NCI-H2081 (cell line): ENCODE results near the gene PLK5.
"Not testable (repeated sequence)": the region's sequence is repeated elsewhere in the genome, so short reads cannot be mapped to it uniquely, and the experiment has no call there.

ENCODE experiments used
- DNase-seq, 2 experiments: peaks; one replicate each; lab custom pipeline; 2025; lab: John Stamatoyannopoulos, UW

Gene PLK5

GRCh38 chr19:1525343-1525742 lies 1.5 kb downstream of the PLK5 start:
- DNase-seq: no peak

GRCh38 chr19:1526066-1526778 lies 2.3 kb downstream of the PLK5 start:
- no peak for DNase-seq

GRCh38 chr19:1526979-1527649 lies 3.2 kb downstream of the PLK5 start:
- DNase-seq: no peak

DNA sequence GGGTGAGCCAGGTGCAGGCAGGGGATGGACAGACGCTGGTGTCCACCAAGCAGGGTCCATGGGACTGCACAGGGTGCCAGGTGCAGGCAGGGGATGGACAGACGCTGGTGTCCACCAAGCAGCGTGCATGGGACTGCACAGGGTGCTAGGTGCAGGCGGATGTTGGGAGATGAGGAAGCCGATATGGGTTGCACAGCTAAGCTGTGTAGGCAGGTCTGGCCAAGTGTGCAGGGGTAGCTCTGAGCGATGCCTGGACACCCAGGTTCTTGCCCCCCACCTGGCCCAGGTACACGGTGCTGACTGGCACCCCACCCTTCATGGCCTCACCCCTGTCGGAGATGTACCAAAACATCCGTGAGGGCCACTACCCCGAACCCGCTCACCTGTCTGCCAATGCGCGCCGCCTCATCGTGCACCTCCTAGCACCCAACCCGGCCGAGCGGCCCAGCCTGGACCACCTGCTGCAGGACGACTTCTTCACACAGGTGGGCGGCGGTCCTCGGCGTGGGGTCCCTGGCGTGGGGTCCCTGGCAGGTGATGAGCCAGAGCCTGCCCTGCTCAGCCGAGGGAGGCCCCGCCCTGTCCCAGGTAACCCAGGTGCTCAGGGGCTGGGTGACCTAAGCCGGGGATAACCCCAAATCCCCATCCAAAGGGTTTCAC lies 3.9 kb downstream of the PLK5 start:
- DNase-seq: no peak

- no peak for DNase-seq
Measured at GRCh38 chr19:1528596-1529429, 4.9 kb downstream of the PLK5 start.

DNA sequence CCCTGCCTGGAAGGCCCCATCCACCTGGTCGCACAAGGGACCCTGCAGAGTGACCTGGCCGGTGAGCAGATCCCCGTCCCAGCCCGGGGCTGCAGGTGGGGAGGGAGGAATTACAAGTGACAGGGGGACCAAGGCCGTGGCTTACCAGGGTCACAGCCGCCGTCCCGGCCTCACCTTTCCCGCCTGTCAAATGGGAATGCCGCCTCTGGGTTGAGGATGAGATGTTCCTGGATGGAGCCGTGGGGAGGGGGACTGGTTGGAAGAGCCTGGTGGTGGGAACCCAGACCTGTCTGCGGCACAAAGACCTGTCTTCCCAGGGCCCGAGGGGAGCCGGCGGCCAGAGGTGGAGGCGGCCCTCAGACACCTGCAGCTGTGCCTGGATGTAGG lies 5.5 kb downstream of the PLK5 start:
- DNase-seq: no peak

DNA sequence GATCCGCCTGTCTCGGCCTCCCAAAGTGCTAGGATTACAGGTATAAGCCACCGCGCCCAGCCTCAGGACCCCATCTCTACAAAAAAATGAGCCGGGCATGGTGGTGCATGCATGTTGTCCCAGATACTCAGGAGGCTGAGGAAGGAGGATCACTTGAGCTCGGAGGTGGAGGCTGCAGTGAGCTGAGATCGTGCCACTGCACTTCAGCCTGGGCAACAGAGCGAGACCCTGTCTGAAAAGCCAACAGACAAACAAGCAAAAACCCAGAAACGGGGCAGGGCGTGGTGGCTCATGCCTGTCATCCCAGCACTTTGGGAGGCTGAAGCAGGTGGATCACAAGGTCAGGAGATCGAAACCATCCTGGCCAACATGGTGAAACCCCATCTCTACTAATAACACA lies 7.0 kb downstream of the PLK5 start:
- not testable (repeated sequence) for DNase-seq

DNA sequence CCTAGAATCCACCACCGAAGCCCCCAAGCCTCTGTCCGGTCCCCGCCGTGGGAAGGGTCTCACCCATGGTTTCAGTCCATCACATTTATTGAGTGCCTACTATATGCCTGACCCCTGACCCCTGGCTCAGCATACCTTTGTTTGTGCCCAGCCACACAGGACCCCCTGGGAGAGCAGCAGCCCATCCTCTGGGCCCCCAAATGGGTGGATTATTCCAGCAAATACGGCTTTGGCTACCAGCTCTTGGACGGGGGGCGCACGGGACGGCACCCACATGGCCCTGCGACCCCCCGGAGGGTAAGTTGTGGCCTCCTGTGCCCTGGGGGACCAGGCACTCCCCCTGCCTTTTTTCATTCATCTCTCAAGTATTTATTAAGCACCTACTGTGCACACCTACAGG lies 7.7 kb downstream of the PLK5 start:
- DNase-seq: no peak

- DNase-seq: no peak
Measured at GRCh38 chr19:1532003-1532402, 8.1 kb downstream of the PLK5 start.

DNA sequence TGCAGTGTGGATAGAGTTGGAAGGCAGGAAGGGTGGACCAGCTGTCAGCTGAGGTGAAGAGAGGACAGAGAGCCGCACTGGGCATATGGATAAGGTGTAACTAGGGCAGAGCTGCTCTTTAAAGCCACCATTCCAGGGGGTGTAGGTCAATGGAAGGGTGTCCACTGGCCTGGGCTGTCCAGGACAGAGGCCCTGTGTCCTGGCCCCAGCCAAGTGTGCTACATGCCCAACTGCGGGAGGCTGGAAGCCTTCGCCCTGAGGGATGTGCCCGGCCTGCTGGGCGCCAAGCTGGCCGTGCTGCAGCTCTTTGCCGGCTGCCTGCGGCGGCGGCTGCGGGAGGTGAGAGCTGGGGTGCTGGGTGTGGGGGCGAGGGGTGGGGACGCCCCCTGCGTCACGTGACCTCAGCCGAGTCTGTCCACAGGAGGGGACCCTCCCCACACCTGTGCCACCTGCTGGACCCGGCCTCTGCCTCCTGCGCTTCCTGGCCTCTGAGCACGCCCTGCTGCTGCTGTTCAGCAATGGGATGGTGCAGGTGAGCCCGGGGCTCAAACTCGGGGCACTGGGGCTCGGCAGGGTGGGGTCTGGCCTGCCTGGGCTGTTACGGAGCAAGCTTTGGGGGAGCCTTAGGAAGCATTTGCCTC lies 9.8 kb downstream of the PLK5 start:
- DNase-seq: no peak

- DNase-seq: no peak
Measured at GRCh38 chr19:1534972-1535371, 11.1 kb downstream of the PLK5 start.

DNA sequence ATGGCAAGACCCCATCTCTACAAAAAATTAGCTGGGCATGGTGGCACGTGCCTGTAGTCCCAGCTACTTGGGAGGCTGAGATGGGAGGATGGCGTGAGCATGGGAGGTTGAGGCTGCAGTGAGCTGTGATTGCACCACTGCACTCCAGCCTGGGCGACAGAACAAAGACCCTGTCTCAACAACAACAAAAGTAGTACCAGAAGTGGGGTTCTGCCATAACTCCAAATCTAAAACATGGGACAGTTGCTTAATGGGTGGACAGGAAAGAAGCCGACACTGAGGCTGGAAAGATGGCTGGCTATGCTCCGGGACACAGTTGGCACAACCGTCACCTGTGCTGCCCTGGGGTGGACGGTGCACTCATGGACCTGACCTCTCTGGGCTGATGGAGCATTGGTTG lies 11.8 kb downstream of the PLK5 start:
- not testable (repeated sequence) for DNase-seq

DNA sequence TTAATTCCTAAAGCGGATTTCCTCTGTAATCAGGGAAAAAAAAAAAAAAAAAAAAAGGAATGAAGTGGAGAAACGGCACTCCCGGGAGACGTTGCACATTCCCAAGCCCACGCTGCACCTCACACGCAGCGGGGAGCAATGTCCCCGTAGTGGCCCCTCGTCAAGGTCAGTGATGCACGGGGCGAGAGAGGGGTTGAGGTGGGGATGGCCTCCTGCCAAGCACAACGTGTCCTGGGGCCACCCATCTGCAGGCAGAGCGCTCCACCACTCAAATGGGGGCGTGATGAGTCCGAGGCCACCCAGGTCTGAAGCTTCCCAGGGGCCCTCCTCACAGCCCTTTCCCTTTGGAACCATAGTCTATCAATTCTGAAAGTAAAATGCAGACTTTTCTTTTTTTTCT lies 15.1 kb downstream of the PLK5 start:
- no peak for DNase-seq

DNA sequence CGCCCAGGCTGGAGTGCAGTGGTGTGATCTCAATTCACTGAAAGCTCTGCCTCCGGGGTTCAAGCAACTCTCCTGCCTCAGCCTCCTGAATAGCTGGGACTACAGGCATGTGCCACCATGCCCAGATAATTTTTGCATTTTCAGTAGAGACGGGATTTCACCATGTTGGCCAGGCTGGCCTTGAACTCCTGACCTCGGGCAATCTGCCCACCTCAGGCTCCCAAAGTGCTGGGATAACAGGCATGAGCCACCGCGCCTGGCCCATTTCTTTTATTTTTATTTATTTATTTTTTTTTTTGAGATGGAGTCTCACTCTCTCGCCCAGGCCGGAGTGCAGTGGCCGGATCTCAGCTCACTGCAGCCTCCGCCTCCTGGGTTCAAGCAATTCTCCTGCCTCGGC lies 15.9 kb downstream of the PLK5 start:
- not testable (repeated sequence) for DNase-seq

DNA sequence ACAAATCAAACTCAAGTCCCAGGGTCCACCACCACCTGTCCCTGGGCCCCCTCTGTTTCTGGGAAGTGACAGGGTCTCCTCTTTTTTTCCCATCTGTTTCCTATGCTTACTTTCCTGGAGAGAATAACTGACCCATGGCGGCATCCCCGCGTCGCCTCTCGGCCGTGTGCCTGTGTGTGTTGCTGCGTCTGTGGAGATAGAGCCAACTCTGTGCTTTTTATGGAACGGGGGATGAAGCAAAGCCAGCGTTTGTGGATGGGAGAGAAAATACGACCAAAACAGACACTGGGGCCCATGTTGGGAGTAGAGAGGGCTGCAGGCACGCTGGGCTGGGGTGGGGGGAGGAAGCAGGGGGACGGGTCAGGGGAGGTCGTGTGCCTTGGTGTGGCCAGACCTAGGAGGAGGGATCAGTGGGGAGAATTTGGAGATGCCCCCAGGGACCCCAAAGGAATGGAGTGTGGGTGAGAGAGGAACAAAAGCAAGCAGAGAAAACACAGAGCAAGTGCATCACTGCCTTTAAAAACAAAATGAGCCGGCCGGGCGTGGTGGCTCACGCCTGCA lies 16.6 kb downstream of the PLK5 start:
- no peak for DNase-seq

DNA sequence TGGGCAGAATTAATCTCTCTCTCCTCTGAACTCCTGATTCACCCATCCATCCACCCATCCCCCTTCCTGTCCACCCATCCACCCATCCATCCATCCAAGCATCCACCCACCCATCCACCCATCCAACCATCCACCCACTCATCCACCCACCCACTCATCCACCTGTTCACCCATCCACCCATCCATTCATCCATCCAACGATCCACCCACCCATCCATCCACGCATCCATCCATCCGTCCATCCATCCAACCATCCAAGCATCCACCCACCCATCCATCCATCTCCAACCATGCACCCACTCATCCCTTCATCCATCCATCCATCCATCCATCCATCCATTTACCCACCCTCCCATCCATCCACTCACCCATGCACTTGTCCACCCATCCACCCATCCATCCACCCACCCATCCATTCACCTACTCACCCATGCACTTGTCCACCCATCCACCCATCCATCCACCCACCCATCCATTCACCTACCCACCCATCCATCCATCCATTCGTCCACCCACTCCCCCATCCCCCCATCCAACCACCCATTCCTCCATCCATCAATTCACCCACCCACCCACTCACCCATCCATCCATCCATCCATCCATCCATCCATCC lies 25.6 kb downstream of the PLK5 start:
- DNase-seq: no peak

GRCh38 chr19:1551068-1552040 lies 27.5 kb downstream of the PLK5 start:
- DNase-seq: no peak

DNA sequence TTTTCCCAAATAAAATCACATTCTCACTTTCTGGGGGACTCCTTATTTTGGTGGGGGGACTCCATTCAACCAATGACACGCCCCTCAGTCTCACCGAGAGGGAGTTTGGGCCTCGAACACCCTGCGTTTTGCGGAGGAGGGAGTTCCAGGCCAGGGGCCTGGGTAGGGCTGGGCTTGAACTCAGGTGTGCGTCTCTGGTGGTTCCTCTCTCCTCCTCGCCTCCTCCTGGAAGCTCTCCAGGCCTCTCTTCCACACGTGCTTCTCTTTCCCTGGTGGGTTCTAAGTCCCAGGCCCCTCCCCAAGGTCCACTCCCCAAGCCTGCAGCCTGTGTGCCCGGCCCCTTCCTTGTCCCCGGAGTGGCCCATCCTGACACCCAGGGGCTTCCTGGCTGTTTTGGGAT lies 29.5 kb downstream of the PLK5 start:
- DNase-seq: no peak

GRCh38 chr19:1554968-1555367 lies 31.1 kb downstream of the PLK5 start:
- no peak for DNase-seq
